GM10266 (cell line): ENCODE measurements around the gene AHSG.

Source experiments
- DNase-seq: peaks from one replicate; pipeline ENCODE4 v3.0.0; 2012; ENCODE audit errors: extremely low spot score
- TF ChIP-seq, protein P1 (sequence below): IDR thresholded peaks from 2 replicates; pipeline ENCODE4 v1.5.1; 2012; ENCODE audit warnings: mild to moderate bottlenecking, low read depth; ENCODE audit not compliant: control insufficient read depth, insufficient read depth; ENCODE audit errors: missing control alignments

AHSG gene

DNA sequence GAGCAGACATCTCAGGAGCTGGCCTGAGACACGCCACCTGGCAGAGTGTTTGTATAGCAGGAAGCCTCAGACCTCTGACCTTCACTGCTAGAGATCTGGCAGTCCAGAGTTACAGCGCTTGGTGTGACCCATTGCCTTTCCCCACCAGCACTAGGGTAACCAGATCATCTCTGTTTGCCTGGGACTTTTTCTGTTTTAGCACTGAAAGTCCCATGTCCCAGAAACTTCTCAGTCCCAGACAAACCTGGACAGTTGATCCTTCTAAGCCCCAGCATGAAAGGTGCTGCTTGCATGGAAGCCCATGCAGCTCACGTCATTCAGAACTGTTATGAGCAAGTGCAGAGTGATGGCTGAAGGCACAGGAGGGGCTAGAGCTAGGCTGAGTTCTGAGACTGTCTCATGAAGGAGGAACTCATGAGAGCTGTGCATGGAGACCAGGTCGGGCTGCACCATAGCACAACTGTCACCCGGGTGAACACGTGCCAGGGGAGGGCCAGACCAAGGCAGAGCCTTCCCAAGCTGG is 18.2 kb upstream of the AHSG start:
- TF ChIP-seq, protein P1, sequence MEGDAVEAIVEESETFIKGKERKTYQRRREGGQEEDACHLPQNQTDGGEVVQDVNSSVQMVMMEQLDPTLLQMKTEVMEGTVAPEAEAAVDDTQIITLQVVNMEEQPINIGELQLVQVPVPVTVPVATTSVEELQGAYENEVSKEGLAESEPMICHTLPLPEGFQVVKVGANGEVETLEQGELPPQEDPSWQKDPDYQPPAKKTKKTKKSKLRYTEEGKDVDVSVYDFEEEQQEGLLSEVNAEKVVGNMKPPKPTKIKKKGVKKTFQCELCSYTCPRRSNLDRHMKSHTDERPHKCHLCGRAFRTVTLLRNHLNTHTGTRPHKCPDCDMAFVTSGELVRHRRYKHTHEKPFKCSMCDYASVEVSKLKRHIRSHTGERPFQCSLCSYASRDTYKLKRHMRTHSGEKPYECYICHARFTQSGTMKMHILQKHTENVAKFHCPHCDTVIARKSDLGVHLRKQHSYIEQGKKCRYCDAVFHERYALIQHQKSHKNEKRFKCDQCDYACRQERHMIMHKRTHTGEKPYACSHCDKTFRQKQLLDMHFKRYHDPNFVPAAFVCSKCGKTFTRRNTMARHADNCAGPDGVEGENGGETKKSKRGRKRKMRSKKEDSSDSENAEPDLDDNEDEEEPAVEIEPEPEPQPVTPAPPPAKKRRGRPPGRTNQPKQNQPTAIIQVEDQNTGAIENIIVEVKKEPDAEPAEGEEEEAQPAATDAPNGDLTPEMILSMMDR = no peak
- no peak for DNase-seq

- DNase-seq = no peak
- TF ChIP-seq, protein P1 = no peak
These were observed 16.1 kb upstream of the AHSG start for GRCh38 chr3:186596568-186597287.

GRCh38 chr3:186598108-186598784 is 14.6 kb upstream of the AHSG start:
- TF ChIP-seq, protein P1 = no peak
- no peak for DNase-seq

DNA sequence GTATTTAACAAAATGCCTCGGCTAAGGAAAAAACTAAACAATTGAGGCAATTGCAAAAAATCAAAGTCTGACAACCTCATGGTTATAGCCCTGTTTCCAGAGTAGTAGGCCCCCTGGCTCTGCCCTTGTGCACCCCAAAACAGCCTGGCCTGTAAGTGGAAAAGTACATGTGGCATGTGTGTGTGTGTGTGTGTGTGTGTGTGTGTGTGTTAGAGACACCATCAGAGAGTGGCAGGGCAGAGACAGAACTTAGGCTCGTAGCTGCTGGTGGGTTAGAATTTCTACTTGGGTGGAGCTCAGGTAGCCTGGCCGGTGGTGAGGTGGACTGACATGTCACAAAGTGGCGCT is 14.1 kb upstream of the AHSG start:
- no peak for DNase-seq
- TF ChIP-seq, protein P1 = no peak

DNA sequence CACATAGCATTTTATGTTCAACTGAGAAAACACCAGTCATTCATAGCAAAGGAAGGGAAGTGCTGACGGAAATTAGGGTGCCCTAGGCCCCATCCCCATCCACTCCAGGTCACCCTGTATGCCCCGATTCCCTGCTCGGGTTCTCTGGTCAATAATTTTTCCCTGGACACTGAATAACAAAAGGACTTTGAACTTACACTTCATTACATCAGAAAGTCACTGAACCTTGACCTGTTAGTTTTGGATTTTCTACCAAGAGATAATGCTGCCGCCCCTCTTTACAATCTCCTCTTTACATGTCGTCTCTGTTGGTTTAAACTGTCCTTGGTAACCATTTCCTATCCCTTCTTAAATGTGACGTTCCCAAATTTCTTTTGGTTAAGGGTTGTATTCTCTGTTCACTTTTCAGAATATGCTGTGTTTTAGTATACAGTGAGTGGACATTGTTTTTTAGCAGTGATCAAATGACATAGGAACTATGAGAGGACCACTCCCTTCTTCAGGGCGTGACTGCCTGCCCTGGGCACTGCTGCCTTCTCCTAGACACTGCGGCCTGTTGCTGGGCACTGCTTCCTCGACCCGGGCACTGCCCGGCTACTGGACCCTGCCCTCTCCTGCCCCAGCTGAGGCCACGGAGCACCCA is 13.6 kb upstream of the AHSG start:
- TF ChIP-seq, protein P1 = no peak
- DNase-seq = no peak

DNA sequence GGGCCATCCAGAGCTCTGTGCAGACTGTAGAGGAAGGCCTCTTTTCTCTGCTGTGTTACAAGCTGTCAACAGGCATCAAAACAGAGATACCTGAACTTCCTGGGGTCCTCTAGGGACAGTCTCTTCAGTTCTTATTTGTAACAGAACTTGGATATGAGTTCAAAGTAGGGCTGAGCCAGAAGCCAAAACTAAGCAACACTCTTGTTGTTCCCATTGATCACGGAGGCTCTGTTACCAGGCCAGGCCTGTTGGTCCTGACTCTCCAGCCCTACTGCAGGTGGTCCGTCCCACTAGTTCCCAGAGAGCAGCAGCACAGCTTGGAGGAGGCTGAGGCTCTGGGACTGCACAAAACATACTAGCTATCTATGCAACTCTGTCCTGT is 13.1 kb upstream of the AHSG start:
- DNase-seq = no peak
- TF ChIP-seq, protein P1 = no peak

- TF ChIP-seq, protein P1 = no peak
- no peak for DNase-seq
These were observed 12.0 kb upstream of the AHSG start for GRCh38 chr3:186600896-186601295.
